Astrocyte of the hippocampus (primary cell): ENCODE measurements around the gene AEN.

ENCODE experiments used
- DNase-seq: peaks from one replicate; pipeline ENCODE4 v3.0.0; 2011; ENCODE audit warnings: low read depth, low spot score

The AEN gene

GRCh38 chr15:88649753-88650551, 28.8 kb downstream of the AEN start:
- no peak for DNase-seq

DNA sequence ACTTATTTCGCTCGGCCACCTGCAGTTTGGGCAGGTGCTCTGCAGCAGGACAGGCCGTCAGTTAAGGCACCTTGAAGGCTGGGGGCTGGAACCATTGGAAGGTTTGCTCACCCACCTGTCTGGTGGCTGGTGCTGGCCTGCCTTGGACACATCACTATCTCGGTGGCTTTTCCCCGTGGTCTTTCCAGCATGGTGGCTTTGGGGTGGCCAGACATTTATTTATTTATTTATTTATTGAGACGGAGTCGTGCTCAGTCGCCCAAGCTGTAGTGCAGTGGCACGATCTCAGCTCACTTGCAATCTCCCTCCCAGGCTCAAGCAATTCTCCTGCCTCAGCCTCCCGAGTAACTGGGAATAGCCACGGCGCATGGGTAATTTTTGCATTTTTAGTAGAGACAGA, 29.4 kb downstream of the AEN start:
- DNase-seq, result no peak

- no peak for DNase-seq
Measured at GRCh38 chr15:88651136-88651732, 30.1 kb downstream of the AEN start.

DNA sequence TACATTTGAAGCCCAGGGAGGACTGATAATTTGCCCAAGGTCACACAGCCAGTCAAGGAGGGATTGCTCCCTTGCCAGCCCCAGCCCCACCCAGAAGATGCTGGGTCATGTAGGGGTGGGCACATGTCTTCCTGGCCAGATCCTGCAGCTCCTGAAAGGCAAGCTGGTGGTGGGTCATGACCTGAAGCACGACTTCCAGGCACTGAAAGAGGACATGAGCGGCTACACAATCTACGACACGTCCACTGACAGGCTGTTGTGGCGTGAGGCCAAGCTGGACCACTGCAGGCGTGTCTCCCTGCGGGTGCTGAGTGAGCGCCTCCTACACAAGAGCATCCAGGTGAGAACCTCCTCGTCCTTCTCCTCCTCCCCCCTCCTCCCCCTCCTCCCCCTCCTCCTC, 30.8 kb downstream of the AEN start:
- DNase-seq, result no peak

DNA sequence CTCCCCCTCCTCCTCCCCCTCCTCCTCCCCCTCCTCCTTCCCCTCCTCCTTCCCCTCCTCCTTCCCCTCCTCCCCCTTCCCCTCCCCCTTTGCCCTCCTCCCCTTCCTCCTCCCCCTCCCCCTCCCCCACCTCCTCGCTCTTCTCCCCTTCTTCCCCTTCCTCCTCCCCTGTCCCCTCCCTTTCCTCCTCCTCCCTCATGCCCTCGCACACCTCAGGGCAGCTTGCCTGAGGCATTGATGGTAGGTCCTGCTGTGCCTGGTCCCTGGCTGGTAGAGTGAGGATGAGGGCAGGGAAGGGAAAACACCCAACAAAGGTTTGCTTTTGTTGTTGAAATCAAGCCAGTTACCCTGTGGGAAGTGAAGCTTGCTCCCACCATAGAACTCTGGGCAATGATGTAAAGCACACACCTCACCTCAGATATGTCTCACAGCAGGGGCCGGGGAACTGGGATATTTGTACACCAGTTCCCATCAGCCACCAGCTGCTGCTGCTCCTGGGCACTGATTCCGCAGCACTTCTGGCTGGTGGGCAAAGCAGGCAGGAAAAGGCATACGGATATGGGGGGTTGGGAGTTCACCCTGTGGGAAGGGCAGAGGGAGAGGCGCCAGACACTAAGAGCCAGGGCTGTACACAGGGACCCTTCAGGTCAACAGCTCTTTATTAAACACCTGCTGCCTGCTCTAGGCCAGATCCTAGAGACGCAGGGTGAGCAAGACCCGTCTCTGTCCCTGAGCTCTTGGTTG, 31.5 kb downstream of the AEN start:
- DNase-seq, result no peak

DNA sequence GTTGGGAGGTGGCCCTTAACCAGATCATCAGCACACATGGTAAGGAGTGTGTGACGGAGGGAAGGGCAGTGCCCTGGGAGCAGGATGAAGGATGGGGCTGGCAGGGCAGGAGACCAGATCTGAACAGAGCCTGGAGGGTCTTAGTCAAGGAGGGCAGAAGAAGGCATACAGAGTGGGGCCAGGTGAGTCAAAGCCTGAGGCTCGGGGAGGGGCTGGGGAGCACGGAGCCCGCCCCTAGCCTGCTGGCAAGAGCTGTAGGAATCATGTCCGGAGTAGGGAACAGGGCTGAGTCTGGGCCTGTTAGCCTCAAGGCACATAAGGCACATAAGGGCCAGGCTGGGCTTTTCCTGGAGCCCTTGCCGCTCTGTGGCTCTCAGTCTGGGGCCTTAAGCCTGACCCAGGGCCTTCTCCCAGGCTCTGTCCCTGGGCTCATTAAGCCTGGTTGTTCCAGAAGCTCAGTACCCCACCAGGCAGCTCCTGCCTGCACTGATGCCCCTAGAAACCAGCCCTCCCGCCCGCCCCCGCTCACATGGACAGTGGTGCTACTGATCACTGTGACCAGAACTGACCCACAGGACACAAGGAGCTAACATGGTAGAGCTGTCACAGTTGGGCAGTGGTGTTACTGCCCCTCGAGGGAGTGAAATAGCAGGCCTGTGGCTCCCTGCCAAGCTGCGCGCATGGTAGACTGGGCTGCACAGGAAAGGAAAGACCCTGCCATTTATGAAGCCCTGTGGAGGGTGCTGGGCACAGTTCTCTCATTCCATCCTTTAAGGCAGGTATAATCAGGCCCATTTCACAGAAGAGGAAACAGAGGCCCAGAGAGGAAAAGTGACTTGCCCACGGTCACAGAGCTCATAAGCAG, 32.3 kb downstream of the AEN start:
- no peak for DNase-seq

- no peak for DNase-seq
Measured at GRCh38 chr15:88654430-88655102, 33.4 kb downstream of the AEN start.

- DNase-seq, result no peak
Measured at GRCh38 chr15:88655103-88655553, 34.0 kb downstream of the AEN start.

- DNase-seq, result no peak
Measured at GRCh38 chr15:88655800-88656488, 34.8 kb downstream of the AEN start.

GRCh38 chr15:88656760-88657221, 35.7 kb downstream of the AEN start:
- no peak for DNase-seq

- DNase-seq, result peak; percentile 75
Measured at GRCh38 chr15:88657326-88658069, 36.4 kb downstream of the AEN start.

- DNase-seq, result no peak
Measured at GRCh38 chr15:88658070-88658965, 37.2 kb downstream of the AEN start.

DNA sequence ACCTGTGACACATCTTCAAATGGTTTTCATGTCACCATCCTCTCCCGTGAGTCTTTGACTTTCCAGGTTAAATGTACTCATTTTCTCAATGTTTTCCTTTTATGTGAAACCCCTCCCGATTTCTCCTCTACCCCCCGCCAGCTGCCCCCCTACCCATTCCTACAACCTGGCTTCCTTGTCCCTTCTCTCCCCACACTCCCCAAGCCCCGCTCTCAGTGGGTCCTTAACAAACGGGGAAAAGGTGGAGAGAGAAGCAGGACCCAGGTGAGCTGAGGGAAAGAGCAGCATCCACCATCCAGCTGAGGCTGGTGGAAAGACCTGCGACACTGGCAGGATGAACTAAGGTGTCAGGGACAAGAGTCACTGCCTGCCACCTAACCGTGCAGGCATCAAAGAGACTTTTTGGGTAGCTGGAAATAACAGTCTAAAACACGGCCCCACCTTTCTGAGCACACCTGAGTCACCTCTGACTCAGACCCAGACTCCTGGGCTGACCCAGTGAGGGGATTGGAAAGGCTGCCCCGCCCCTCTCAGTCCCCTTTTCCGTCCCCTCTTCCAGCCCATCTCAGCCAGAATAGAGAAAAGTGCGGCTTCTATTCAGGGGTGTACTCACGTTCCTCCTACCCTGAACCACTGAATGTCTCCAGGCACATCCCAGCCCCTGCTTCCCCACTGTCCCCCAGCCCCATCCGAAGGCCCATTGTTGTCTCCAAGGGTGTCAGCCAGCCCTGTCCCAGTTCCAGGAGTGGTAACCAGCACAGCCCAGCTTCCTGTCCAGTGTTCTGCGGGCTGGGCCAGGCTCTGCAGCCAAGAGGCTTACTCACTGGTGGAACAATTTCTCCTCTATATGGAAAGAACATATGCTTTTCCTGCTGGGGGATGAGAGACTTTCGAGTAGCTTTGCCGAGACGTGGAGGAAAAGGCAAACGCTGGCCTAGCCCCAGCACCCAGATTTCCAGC, 38.1 kb downstream of the AEN start:
- peak; percentile 58 for DNase-seq

- no peak for DNase-seq
Measured at GRCh38 chr15:88661041-88661700, 40.0 kb downstream of the AEN start.

GRCh38 chr15:88661761-88662556, 40.8 kb downstream of the AEN start:
- DNase-seq, result no peak

DNA sequence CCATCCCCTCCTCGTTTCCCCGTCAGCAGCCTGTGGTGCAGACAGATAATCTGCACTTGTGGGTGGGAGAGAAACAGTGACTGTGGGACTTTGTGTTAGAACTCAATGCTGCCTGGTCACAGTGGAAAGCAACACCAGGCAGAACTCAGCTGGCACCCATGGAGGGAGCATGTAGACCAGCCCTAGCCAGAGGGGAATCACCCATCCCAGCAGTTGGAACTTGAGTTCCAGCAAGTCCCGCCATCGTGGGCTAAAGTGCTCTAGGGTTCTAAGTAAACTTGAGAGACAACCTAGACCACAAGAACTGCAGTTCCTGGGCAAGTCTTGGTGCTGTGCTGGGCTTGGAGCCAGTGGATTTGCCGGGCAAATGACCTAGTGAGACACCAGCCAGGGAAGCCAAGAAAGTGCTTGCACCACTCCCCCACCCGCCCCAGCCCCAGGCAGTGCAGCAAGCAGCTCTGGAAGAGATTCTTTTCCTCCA, 42.0 kb downstream of the AEN start:
- no peak for DNase-seq
